Nephron progenitor cell (in vitro differentiated cells): Measurements from ENCODE around the gene ANTXR1.

Source experiments
- DNase-seq: peaks from one replicate; pipeline ENCODE4 v3.0.0; 2021
- H3K27ac Mint-ChIP-seq: 2 replicates; pipeline ENCODE4 v1.8.0; 2021; ENCODE audit warnings: mild to moderate bottlenecking, moderate library complexity, mixed read lengths
- H3K27me3 Mint-ChIP-seq: 2 replicates; pipeline ENCODE4 v1.8.0; 2021; ENCODE audit warnings: mild to moderate bottlenecking, low read depth, mixed read lengths; ENCODE audit not compliant: poor library complexity
- H3K36me3 Mint-ChIP-seq: 2 replicates; pipeline ENCODE4 v1.8.0; 2021; ENCODE audit warnings: low read depth, mixed read lengths
- H3K4me1 Mint-ChIP-seq: 2 replicates; pipeline ENCODE4 v1.8.0; 2021; ENCODE audit warnings: mixed read lengths
- H3K4me3 Mint-ChIP-seq: 2 replicates; pipeline ENCODE4 v1.8.0; 2021; ENCODE audit warnings: mild to moderate bottlenecking, moderate library complexity, mixed read lengths
- H3K9me3 Mint-ChIP-seq: 2 replicates; pipeline ENCODE4 v1.8.0; 2021; ENCODE audit warnings: mild to moderate bottlenecking, moderate library complexity, mixed read lengths
- TF ChIP-seq, protein P1 (sequence below): fragments of 200-600 bp; sonication (generic); IDR thresholded peaks from 2 replicates; pipeline ENCODE4 v1.5.0; 2021; ENCODE audit warnings: antibody characterized with exemption

ANTXR1 gene

DNA sequence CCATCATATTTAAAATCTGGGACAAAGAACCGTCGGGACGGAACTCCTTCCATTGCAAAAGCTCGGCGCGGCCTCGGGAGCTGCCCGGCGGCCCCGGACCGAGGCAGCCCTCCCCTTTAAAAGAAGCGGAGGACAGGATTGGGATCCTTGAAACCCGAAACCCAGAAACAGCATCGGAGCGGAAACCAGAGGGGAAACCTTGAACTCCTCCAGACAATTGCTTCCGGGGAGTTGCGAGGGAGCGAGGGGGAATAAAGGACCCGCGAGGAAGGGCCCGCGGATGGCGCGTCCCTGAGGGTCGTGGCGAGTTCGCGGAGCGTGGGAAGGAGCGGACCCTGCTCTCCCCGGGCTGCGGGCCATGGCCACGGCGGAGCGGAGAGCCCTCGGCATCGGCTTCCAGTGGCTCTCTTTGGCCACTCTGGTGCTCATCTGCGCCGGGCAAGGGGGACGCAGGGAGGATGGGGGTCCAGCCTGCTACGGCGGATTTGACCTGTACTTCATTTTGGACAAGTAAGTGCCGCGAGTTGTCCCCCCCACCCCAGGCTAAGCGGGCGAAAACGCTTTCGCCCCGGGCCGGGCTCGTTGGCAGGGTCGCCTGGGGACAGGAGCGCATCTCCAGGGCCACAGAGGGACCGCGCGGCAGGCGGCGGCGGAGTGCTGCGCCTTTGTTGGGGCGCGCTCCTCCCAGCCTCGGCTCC lies at the start of gene ANTXR1:
Gene ANTXR1 (plus strand): TSS at position 38 of the 698 bp plus-strand sequence. CDS start 321 bp downstream, at position 359.
- Mint-ChIP-seq H3K36me3 (peaks cover 15% of the 10 kb centered on the region), H3K27me3 (peaks cover 4% of the 10 kb centered on the region), H3K4me3 (peak within 1 kb of the TSS; percentile 86), H3K4me1 (peaks cover 57% of the 10 kb centered on the region), H3K9me3 (no peaks in the 10 kb centered on the region), H3K27ac (peak within 1 kb of the TSS; percentile 91)
- TF ChIP-seq, protein P1, sequence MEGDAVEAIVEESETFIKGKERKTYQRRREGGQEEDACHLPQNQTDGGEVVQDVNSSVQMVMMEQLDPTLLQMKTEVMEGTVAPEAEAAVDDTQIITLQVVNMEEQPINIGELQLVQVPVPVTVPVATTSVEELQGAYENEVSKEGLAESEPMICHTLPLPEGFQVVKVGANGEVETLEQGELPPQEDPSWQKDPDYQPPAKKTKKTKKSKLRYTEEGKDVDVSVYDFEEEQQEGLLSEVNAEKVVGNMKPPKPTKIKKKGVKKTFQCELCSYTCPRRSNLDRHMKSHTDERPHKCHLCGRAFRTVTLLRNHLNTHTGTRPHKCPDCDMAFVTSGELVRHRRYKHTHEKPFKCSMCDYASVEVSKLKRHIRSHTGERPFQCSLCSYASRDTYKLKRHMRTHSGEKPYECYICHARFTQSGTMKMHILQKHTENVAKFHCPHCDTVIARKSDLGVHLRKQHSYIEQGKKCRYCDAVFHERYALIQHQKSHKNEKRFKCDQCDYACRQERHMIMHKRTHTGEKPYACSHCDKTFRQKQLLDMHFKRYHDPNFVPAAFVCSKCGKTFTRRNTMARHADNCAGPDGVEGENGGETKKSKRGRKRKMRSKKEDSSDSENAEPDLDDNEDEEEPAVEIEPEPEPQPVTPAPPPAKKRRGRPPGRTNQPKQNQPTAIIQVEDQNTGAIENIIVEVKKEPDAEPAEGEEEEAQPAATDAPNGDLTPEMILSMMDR, result peak; percentile 1
- peak; percentile 69 for DNase-seq

DNA sequence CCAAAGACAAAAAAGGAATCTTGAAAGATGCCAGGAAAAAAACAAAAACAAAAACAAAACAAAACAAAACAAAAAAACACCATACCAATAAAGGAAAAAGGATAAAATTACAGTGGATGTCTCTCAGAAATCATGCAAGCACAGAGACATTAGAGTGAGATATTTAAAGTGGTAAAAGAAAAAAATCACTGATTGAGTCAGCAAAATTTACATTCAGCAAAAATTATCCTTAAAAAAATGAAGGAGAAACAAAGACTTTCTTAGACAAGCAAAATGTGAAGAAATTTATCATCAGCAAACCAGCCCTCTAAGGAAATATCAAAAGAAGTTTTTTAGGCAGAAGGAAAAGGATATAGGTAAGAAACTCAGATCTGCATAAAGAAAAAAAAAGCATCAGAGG lies 48.7 kb upstream of the ANTXR1 start:
- no peaks in the 10 kb centered on the region for H3K9me3 Mint-ChIP-seq
- H3K36me3 Mint-ChIP-seq, result no peaks in the 10 kb centered on the region
- no peaks in the 10 kb centered on the region for H3K4me1 Mint-ChIP-seq
- no peak overlapping the region for H3K4me3 Mint-ChIP-seq
- TF ChIP-seq, protein P1, result no peak
- DNase-seq, result no peak
- no peak overlapping the region for H3K27ac Mint-ChIP-seq
- H3K27me3 Mint-ChIP-seq, result peaks cover 11% of the 10 kb centered on the region

DNA sequence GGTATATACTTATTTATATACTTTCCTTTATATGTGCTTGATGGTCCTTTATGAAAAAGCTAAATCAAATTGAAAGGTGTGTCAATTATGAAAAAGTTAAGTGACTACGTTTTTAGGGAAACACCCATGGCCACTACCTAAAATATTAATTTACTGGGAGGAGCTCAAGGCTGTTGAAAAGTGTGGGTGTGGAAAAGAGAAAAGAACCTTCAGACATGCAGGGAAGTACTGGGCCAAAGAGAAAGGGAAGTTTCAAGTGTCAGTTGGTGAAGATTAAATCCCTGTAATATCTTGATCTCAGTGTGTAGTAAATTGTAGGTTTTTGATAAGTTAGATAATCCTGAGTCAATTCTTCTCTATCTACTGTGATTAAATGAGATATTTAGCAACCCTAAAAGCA lies 44.8 kb upstream of the ANTXR1 start:
- no peak for DNase-seq
- TF ChIP-seq, protein P1, result no peak
- H3K27ac Mint-ChIP-seq, result no peak overlapping the region

DNA sequence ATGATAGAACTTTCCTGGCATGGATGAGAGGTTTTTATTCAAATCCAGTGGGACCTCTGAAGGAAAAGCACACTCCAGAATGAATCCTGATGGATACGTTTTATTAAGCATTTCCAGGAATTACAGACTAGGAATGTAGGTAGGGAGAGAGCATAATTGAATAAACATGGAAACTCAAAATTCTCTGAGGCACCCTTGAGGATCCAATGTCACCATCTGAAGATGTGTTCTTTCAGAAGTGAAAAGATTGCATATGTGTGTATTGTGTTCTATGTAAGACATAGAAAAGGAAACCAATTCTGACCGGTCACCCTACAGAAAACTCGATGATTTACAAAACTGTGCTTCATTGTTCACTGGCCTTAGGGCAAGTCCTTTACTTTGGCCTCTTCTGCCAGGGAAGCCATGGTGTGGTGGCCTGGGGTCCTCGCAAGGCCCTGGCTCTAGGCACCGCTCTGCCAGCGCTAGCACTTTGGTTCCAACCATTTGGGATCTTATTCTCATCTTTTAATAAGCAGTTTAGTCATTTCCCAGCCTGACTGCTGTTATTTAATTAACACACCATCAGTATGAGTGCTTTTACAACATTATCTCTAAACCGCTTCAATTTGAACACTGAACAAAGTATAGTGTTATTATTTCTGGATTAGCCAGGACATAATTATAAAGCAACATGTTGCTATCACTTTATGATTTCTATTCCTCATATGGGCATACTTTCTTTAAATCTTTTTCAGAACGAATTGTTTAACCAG lies 43.1 kb upstream of the ANTXR1 start:
- Mint-ChIP-seq H3K27ac (no peak overlapping the region), H3K9me3 (no peaks in the 10 kb centered on the region), H3K4me1 (no peaks in the 10 kb centered on the region), H3K36me3 (no peaks in the 10 kb centered on the region), H3K4me3 (no peak overlapping the region), H3K27me3 (peaks cover 11% of the 10 kb centered on the region)
- DNase-seq, result no peak
- TF ChIP-seq, protein P1, result no peak

More for the DNA sequence above, 44.8 kb upstream of the ANTXR1 start:
- Mint-ChIP-seq H3K4me3 (no peak overlapping the region), H3K4me1 (no peaks in the 10 kb centered on the region), H3K27me3 (peaks cover 15% of the 10 kb centered on the region), H3K9me3 (no peaks in the 10 kb centered on the region), H3K36me3 (no peaks in the 10 kb centered on the region)

DNA sequence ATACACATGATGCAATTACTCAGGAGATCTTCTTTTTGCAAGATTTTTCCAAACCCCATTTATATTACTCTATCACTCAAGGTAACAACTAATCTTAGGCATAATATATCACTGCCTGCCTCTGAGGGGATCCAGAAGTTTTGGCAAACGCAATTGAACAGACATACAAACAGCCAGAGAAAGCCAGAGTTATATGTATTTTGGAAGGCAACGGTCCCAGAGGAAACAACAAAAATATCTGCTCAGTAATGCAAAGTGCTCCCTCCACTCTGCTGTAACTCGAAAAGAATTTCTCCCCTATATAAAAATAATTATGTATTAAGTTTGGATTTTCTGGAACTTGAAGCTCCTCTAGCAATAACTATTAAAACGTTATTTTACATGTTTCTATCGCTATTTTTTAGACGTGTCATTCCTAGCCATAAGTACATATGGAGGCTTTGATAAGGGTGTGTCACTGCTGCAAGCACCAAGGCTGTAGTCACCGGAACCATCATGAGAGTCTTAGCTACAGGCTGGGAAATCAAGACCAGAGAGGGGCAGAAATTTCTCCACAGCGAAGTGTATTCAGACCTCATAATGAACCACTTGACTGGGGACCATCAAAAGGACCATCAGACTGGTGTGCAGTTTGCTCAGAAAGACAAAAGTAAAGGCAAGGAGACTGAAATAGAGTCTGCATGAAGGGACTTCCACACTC lies 42.3 kb upstream of the ANTXR1 start:
- H3K9me3 Mint-ChIP-seq, result no peaks in the 10 kb centered on the region
- no peak overlapping the region for H3K27ac Mint-ChIP-seq
- no peaks in the 10 kb centered on the region for H3K36me3 Mint-ChIP-seq
- no peak overlapping the region for H3K4me3 Mint-ChIP-seq
- no peaks in the 10 kb centered on the region for H3K4me1 Mint-ChIP-seq
- DNase-seq, result no peak
- TF ChIP-seq, protein P1, result no peak
- H3K27me3 Mint-ChIP-seq, result peaks cover 11% of the 10 kb centered on the region
